ENCODE results near the gene TCIRG1. TPM values are rescaled to one million over a fixed set of nuclear protein-coding genes. Genes with fewer than 3 reads are reported as not detected.

TCIRG1 gene
- total and polyA plus RNA-seq, 2 of the 13 experiments (the other 11 are each of a cell fraction or from before 2014, with no cell fraction given): 48.0 to 69.6 TPM

- TF ChIP-seq ZNF691 (CRISPR knock-in tag; IDR thresholded peaks at IDR 0.05; ENCODE audit: borderline replicate concordance, low read depth) (no peak), FLYWCH1 (CRISPR knock-in tag; IDR thresholded peaks at IDR 0.05) (no peak), ZNF770 (CRISPR knock-in tag; IDR thresholded peaks at IDR 0.05) (no peak), ZNF362 (CRISPR knock-in tag; IDR thresholded peaks at IDR 0.05; ENCODE audit: borderline replicate concordance) (no peak), CENPBD1 (CRISPR knock-in tag; IDR thresholded peaks at IDR 0.05; ENCODE audit: borderline replicate concordance, low read depth) (no peak), HNRNPL (IDR thresholded peaks at IDR 0.05; ENCODE audit: low read depth, low read length) (peak; percentile 93), RFX3 (CRISPR knock-in tag; IDR thresholded peaks at IDR 0.05) (no peak), ZNF768 (CRISPR knock-in tag; IDR thresholded peaks at IDR 0.05) (no peak), PHF20 (CRISPR knock-in tag; IDR thresholded peaks at IDR 0.05) (no peak), MTA1 (CRISPR knock-in tag; IDR thresholded peaks at IDR 0.05; ENCODE audit: borderline replicate concordance) (no peak), MATR3 (CRISPR knock-in tag; IDR thresholded peaks at IDR 0.05) (no peak)
- TF ChIP-seq, protein P1, sequence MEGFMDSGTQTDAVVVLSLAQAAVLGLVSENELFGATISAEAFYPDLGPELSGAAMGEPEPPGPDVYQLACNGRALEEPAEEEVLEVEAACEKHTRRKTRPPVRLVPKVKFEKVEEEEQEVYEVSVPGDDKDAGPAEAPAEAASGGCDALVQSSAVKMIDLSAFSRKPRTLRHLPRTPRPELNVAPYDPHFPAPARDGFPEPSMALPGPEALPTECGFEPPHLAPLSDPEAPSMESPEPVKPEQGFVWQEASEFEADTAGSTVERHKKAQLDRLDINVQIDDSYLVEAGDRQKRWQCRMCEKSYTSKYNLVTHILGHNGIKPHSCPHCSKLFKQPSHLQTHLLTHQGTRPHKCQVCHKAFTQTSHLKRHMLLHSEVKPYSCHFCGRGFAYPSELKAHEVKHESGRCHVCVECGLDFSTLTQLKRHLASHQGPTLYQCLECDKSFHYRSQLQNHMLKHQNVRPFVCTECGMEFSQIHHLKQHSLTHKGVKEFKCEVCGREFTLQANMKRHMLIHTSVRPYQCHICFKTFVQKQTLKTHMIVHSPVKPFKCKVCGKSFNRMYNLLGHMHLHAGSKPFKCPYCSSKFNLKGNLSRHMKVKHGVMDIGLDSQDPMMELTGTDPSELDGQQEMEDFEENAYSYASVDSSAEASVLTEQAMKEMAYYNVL (CRISPR knock-in tag; IDR thresholded peaks at IDR 0.05; ENCODE audit: borderline replicate concordance): no peak
These were observed 26.6 kb upstream of the TCIRG1 start (continued) for GRCh38 chr11:68012044-68012842.

Measured in HepG2 (cell line).